Spleen (tissue), 7 donors: ENCODE measurements around the gene COG7.

ENCODE experiments used
- POLR2AphosphoS5 ChIP-seq, 3 donors: sonication (generic); formaldehyde crosslinking; IDR thresholded peaks; one replicate each; pipeline ENCODE4 v1.5.1; 2017; ENCODE audit warnings: antibody characterized with exemption in 3 of 3
- TF ChIP-seq, protein P1 (sequence below), 11 experiments: fragments of 200-600 bp in 7 of 11; fragments of 450-650 bp in 4 of 11; sonication (generic) in 4 of 11; IDR thresholded peaks in 8 of 11; conservative IDR thresholded peaks in 3 of 11; 1 replicate in 7 of 11; 2 replicates in 4 of 11; pipeline versions ENCODE4 v1.4.0 to v1.8.0; 2016 to 2021; ENCODE audit warnings: antibody characterized with exemption in 11 of 11, inconsistent platforms in 4 of 11, mild to moderate bottlenecking in 1 of 11
- donor health status: DM: no; HTN: no; CAD: no; lungs with moderate emphysema.
- donor health status: DM: no; HTN: no; CAD: no.
- donor health status: DM: no; HTN: no; CAD: no.

DNA sequence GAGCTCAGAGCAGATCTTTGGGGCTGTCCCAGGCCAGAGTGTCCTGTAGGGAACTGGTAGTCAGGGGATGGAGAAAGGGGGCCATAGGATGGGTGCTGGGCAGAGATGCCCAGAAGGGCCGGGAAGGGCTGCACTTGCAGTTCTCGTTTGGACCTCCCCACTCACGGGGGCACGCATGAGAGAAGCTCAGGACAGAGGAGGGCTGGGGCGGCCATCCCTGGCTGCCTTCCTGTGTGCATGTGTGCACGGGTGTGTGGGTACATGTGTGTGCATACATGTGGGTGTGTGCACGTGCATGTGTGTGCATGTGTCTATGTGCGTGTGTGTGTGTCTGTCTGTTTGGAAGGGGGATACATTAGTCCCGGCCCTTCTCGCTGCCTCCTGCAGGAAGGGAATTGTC, 73.3 kb downstream of the COG7 start:
- TF ChIP-seq, protein P1, sequence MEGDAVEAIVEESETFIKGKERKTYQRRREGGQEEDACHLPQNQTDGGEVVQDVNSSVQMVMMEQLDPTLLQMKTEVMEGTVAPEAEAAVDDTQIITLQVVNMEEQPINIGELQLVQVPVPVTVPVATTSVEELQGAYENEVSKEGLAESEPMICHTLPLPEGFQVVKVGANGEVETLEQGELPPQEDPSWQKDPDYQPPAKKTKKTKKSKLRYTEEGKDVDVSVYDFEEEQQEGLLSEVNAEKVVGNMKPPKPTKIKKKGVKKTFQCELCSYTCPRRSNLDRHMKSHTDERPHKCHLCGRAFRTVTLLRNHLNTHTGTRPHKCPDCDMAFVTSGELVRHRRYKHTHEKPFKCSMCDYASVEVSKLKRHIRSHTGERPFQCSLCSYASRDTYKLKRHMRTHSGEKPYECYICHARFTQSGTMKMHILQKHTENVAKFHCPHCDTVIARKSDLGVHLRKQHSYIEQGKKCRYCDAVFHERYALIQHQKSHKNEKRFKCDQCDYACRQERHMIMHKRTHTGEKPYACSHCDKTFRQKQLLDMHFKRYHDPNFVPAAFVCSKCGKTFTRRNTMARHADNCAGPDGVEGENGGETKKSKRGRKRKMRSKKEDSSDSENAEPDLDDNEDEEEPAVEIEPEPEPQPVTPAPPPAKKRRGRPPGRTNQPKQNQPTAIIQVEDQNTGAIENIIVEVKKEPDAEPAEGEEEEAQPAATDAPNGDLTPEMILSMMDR (IDR thresholded peaks at IDR 0.05 in 8 of 11, conservative IDR thresholded peaks at IDR 0.05 in 3 of 11): no peak
- no peak for TF ChIP-seq POLR2AphosphoS5 (IDR thresholded peaks at IDR 0.05)
